NCI-H774 (cell line): Measurements from ENCODE around the gene TGFB2.

Experiments used
- DNase-seq: peaks from one replicate; lab custom pipeline; 2025; lab: John Stamatoyannopoulos, UW

The TGFB2 gene

GRCh38 chr1:218332416-218332815 is 12.7 kb upstream of the TGFB2 start:
- DNase-seq, result no peak

- DNase-seq, result no peak
Observed at GRCh38 chr1:218336328-218336727, 8.8 kb upstream of the TGFB2 start.

DNA sequence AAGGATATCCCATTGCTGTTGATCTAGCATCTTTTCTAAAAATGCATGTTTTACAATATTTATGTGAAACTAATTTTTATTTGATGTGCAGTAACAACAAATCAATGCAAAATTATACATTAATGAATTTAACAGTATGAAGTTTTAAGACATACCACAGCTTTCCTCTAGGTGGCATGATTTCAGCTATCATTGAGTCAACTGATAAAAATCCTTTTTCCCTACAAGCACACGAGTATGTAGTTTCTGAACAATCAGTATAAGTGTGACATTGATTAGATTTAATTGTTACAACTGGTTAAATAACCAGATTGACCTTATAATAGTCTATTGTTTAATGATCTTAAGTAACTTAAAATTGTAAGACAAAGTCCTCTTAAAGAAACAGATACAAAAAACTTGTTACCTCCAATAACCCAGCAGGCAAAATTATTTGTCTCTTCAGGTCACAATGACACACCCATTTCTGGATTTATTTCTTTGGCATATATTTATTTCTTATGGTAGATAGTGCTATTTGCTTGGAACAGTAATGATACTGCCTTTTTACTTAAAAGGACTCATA is 5.8 kb upstream of the TGFB2 start:
- peak; percentile 40 for DNase-seq

GRCh38 chr1:218341325-218341724 is 3.8 kb upstream of the TGFB2 start:
- no peak for DNase-seq

- DNase-seq, result no peak
Observed at GRCh38 chr1:218342091-218342490, 3.0 kb upstream of the TGFB2 start.

- peak; percentile 79 for DNase-seq
Observed at GRCh38 chr1:218345673-218346390, 696 bp downstream of the TGFB2 start.

GRCh38 chr1:218346391-218347204 is 1.5 kb downstream of the TGFB2 start:
- DNase-seq, result no peak

- DNase-seq, result no peak
Observed at GRCh38 chr1:218347336-218347722, 2.2 kb downstream of the TGFB2 start.

DNA sequence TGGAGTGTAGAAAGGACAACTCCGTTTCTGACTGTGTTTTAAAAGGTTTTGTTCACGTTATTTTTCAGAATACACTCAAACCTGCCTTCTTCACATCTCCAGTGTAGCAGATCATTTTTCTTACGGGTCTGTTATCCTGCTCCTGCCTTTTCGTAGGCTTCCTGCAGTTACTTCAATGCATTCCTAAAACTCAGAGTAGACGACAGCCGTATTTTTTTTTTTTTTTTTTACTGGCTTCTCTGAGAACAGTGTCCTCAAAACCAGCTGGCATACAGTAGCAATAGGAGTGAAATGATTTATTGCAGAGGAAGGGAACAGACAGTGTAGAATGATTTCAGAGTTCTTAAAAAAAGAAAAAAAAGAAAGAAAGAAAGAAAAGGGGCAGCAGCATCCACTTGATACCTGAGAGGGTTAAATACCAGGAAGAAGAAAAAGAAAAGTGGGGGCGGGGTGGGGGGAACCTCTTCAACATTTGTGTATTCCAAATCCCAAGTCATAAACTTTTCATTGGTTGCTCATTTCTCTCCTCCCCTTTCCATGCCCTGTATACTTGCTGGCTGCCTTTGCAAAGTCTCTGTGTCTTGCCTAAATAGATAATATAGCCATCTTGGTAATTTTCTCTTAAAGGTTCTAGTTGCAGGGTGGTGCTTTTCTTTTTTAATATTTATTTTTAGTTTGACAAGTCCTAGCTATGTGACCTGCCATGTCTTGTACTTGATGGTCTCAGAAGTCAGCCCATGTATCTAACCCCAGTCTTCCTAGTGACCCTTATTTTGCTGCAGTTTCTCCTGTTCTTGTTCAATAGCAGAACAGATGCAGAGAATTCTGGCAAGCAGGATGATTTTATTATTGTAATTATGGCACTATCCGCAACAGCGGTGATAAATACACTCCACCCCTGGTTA is 2.8 kb downstream of the TGFB2 start:
- DNase-seq, result no peak

DNA sequence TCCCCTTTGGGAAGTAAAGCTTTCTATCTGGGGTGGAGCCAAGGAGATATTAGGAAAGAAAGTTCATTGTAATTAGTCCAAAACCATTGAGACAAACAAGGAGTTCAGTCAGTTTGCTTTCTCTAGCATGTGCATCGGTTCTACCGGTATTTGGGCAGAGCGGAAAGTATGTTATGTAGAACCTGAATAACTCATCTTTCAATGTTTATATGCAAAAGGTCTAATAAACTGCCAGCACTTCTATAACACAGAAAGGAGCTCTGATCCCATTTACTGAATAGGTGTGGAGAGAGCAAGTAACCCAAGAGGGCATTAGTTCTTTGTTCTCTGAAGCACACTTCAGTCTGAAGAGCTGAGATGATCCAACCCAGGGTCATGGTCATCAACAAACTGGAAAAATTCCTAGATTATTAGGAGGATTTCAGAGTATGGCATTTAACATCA is 3.5 kb downstream of the TGFB2 start:
- DNase-seq, result no peak

- no peak for DNase-seq
Observed at GRCh38 chr1:218349348-218350034, 4.4 kb downstream of the TGFB2 start.

GRCh38 chr1:218350035-218350525 is 4.9 kb downstream of the TGFB2 start:
- no peak for DNase-seq

- no peak for DNase-seq
Observed at GRCh38 chr1:218350801-218351266, 5.7 kb downstream of the TGFB2 start.

- DNase-seq, result no peak
Observed at GRCh38 chr1:218351391-218352074, 6.4 kb downstream of the TGFB2 start.

DNA sequence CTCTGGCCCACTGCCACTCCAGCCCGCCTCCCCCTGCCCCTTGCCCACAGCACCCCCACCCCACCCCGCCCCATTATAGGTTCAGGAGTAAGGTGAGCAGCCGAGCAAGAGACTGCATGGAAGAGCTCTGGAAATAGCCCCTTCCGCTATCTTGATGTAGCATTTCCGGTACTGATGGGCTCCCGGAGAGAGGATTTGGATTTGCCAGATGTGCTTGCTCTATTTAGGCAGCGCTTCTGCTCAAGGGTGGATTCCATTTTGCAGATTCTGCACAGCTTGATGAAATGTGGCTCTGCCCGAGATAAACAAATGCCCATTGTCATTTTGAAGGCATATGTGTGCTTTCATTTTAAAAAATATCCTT is 6.9 kb downstream of the TGFB2 start:
- no peak for DNase-seq

DNA sequence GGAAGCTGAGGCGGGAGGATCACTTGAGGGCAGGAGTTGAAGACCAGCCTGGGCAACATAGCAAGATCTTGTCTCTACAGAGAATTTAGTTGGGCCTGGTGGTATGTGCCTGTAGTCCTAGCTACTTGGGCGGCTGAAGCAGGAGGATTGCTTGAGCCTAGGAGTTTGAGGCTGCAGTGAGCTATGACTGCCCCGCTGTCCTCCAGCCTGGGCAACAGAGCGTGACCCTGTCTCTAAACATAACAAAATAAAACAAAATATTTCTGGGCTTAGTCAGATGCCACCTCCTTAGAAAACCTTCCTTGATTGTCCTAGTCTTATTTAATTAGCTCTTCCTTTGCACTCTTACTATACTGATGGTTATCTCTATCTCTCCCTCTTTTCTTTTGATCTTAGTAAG is 8.5 kb downstream of the TGFB2 start:
- DNase-seq, result no peak

- no peak for DNase-seq
Observed at GRCh38 chr1:218355278-218355677, 10.1 kb downstream of the TGFB2 start.

- DNase-seq, result no peak
Observed at GRCh38 chr1:218357211-218357892, 12.2 kb downstream of the TGFB2 start.

DNA sequence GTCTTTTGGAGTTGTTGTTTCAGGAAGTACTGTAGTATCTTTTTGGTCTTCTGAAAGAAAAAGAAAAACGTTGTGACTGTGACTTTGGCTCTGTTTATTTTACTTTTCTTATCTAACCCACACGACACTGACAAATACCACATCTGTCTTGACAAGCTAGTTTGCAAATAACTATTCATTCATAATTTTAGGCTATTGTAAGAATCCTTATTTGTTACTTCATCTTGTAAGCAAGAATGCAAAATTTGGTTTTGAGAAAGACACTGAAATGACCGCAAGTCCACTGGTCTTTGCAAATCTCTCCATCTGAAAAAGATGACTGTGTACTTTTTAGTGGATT is 12.7 kb downstream of the TGFB2 start:
- no peak for DNase-seq
